HFFc6 (cell line): ENCODE measurements around the gene PML. TPM values are rescaled to one million over a fixed set of nuclear protein-coding genes. Genes with fewer than 3 reads are reported as not detected.

Source experiments
- DNase-seq: peaks from one replicate; pipeline ENCODE4 v3.0.0-alpha.2; 2018
- H3K27ac Mint-ChIP-seq: 2 replicates; pipeline ENCODE4 v1.8.0; 2020; ENCODE audit warnings: mild to moderate bottlenecking, mixed read lengths
- H3K27me3 Mint-ChIP-seq: 2 replicates; pipeline ENCODE4 v1.8.0; 2021; ENCODE audit warnings: mild to moderate bottlenecking, moderate library complexity, mixed read lengths; ENCODE audit not compliant: insufficient read depth
- H3K36me3 Mint-ChIP-seq: 2 replicates; pipeline ENCODE4 v1.8.0; 2021; ENCODE audit warnings: low read depth, mixed read lengths
- H3K4me1 Mint-ChIP-seq: 2 replicates; pipeline ENCODE4 v1.8.0; 2020; ENCODE audit warnings: low read depth, mixed read lengths
- H3K4me3 Mint-ChIP-seq: 2 replicates; pipeline ENCODE4 v1.8.0; 2020; ENCODE audit warnings: mild to moderate bottlenecking, moderate library complexity, mixed read lengths
- H3K9me3 Mint-ChIP-seq: 2 replicates; pipeline ENCODE4 v1.8.0; 2020; ENCODE audit warnings: mild to moderate bottlenecking, mixed read lengths
- CTCF ChIP-seq: fragments of 200-600 bp; sonication (generic); IDR thresholded peaks from 2 replicates; pipeline ENCODE4 v1.5.0; 2021; ENCODE audit warnings: antibody characterized with exemption, mild to moderate bottlenecking
- total RNA-seq, 6 experiments: library from RNA; stranded (reverse); fragmentation: NEBNext Ultra II Directional; extraction: Animal tissue kit (Norgen Biotek cat#: 25700); gene quantifications; 2 replicates in 1 of 6; 3 replicates in 5 of 6; pipeline ENCODE4 v1.2.3, GENCODE V29; 2021

Gene PML
- total RNA-seq, 6 experiments from 2014 or later: 45.2 to 51.8 (median 47.5) TPM

GRCh38 chr15:74044267-74045110, 50.0 kb downstream of the PML start:
- H3K27ac Mint-ChIP-seq: no peak overlapping the region
- no peak for TF ChIP-seq CTCF
- DNase-seq: no peak
- peaks cover 6% of the 10 kb centered on the region for H3K27me3 Mint-ChIP-seq
- peaks cover 5% of the 10 kb centered on the region for H3K9me3 Mint-ChIP-seq
- peaks cover 20% of the 10 kb centered on the region for H3K36me3 Mint-ChIP-seq
- H3K4me3 Mint-ChIP-seq: no peak overlapping the region
- H3K4me1 Mint-ChIP-seq: peaks cover 40% of the 10 kb centered on the region

GRCh38 chr15:74045184-74045583, 50.7 kb downstream of the PML start:
- Mint-ChIP-seq H3K4me1 (peaks cover 40% of the 10 kb centered on the region), H3K9me3 (peaks cover 5% of the 10 kb centered on the region), H3K36me3 (peaks cover 20% of the 10 kb centered on the region), H3K4me3 (no peak overlapping the region), H3K27ac (no peak overlapping the region), H3K27me3 (peaks cover 5% of the 10 kb centered on the region)
- no peak for DNase-seq
- TF ChIP-seq CTCF: no peak

GRCh38 chr15:74045636-74046274, 51.2 kb downstream of the PML start:
- no peak for DNase-seq
- Mint-ChIP-seq H3K9me3 (peaks cover 2% of the 10 kb centered on the region), H3K36me3 (peaks cover 17% of the 10 kb centered on the region), H3K4me3 (no peak overlapping the region), H3K27ac (no peak overlapping the region), H3K27me3 (peaks cover 2% of the 10 kb centered on the region), H3K4me1 (peaks cover 40% of the 10 kb centered on the region)
- no peak for TF ChIP-seq CTCF

GRCh38 chr15:74046275-74046674, 51.8 kb downstream of the PML start:
- Mint-ChIP-seq H3K27me3 (peaks cover 2% of the 10 kb centered on the region), H3K27ac (no peak overlapping the region)
- no peak for DNase-seq

GRCh38 chr15:74050127-74050526, 55.6 kb downstream of the PML start:
- Mint-ChIP-seq H3K36me3 (no peaks in the 10 kb centered on the region), H3K4me1 (peaks cover 49% of the 10 kb centered on the region), H3K27ac (peak overlapping the region; percentile 86), H3K9me3 (no peaks in the 10 kb centered on the region), H3K27me3 (peaks cover 2% of the 10 kb centered on the region), H3K4me3 (no peak overlapping the region)
- TF ChIP-seq CTCF: no peak
- no peak for DNase-seq

More at GRCh38 chr15:74046275-74046674, 51.8 kb downstream of the PML start:
- no peak for TF ChIP-seq CTCF
- Mint-ChIP-seq H3K9me3 (no peaks in the 10 kb centered on the region), H3K4me1 (peaks cover 40% of the 10 kb centered on the region), H3K36me3 (peaks cover 12% of the 10 kb centered on the region), H3K4me3 (no peak overlapping the region)
